ENCODE results near the gene TMEM132D.
"Not testable (repeated sequence)": the region's sequence is repeated elsewhere in the genome, so short reads cannot be mapped to it uniquely, and the experiment has no call there.

Gene TMEM132D

DNA sequence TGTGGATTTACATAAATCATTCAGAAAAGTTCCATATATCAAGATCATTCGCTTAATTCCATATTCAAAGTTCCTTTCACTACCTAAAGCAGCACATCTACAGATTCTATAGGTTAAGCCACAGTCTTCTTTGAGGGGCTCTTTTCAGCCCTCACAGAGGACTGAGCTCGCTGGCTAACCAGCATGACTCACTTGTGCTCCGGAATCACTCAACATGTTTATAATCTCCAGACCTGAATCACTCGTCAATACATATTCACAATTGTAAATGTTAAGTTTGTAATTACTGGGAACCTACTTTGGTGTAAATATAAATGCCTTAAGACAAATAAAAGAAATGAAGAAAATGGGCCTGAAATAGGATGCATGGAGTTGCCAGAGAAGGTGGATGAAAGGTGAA, 315.7 kb downstream of the TMEM132D start:
- DNase-seq (ENCODE audit: low spot score): no peak

DNA sequence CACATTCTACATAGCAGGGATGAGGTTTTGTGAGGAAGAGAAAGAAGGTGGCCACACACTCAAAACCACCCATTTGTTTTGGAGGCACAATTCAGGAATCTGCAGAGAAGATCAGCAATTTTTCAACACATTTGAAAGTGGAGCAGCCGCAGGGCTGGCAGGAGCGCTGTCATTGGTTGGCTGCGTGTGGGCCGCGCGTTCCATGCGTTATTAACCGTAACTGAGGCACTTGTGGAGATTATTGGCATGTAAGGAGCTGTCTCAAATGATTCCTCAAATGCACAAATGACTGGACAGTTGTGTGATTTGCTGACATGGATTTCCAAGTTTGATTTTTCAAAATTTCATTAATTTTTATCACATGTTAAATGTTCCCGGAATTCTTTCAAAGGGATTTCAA, 318.5 kb downstream of the TMEM132D start:
- no peak for DNase-seq (ENCODE audit: low spot score)

DNA sequence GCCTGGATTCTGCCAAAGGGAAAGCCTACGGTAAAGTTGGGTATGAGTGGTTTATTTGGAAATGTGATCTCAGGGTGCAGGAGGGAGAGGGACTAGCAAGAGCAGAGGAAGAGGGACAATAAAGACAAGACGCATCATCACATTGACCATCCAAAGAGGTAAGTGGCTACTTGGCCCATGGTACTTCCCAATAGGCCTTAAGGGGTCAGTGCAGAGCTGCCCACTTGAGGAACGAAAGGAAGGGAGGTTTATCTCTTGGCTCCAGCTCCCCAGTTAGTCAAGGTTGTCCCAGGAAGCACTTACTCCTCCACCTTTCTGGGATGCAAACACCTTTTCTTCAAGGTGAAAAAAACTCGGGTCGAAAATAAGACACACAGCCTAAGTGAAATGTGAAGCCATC, 323.9 kb downstream of the TMEM132D start:
- DNase-seq (ENCODE audit: low spot score): no peak

DNA sequence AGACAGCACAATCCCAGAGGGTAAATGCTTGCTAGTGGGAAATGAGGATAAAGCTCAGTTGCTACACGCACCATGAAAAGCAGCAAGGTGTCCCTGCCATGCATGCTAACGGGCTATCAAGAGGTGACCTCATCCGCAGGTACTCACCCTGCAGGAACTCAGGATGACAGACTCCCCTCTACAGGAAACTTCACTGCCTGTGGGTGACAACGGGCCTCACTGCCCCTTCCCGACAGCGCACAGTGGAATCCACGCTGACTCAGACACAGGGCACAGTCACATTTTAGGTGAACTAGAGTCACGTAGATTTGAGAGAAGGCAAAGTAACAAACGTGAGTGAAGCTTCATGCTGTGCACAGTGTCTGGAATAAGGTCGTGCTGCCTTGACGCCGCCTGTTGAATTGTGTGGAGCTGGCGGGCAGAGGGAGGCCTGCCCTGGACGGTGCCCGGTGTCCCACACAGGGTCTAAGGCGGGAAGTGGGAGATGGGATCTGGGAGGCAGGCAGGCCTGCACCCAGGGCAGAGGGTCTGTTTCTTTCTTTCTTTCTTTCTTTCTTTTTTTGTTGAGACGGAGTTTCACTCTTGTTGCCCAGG, 331.8 kb downstream of the TMEM132D start:
- no peak for DNase-seq (ENCODE audit: low spot score)

DNA sequence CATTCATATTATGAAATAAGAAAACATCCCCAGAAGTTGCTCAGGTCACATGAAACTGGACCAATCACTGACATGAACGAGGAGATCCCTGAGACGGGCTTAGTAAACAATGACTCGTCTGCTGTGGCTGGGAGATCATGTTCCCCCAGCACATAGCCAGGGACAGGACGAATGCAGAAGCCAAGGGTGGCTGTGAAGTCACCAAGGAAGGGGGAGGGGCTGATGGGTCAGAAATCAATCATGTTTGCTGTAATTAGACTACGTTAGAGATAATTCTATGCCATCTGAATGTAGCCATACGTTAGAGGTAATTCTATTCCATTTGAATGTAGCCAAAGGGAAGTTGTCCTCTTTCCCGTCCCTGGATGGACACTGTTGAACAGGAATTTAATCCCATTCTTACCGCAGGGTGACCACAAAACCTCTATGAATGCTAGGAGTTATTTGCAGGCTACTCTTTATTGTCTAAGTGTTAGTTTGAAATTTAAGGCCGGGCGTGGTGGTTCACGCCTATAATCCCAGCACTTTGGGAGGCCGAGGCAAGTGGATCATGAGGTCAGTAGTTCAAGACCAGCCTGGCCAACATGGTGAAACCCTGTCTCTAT, 332.9 kb downstream of the TMEM132D start:
- DNase-seq (ENCODE audit: low spot score): no peak

DNA sequence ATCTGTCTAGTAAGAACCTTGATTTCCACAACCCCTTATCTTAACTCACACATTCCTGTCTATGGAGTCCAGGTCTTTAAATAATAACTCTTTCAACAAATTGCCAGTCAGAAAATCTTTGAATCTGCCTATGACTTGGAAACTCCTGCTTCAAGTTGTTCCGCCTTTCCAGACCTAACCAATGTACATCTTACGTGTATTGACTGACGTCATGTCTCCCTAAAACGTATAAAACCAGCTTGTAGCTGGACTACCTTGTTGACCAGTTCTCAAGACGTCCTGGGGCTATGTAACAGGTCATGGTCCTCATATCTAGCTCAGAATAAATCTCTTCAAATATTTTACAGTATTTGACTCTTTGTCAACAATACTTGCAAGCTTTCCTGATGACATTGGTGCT, 337.0 kb downstream of the TMEM132D start:
- DNase-seq (ENCODE audit: low spot score): no peak

DNA sequence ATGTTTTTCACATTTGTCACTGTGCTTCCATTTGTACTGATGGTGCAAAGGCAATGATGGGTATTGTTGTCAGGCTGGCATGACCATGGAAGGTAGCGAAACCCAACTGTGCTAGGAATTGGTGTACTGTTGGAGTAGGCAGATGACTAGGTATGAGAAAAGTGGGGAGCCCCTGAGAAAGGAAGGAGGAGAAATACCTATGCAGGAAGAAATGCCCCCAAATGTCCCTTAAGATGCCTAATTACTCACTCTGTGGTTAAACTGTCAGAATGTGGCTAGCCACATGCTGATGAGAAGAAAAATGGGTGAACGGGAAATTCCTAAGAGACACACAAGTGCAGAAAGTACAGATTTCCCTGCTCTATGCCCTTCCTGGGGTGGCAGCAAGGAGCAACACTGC, 339.1 kb downstream of the TMEM132D start:
- DNase-seq (ENCODE audit: low spot score): no peak

DNA sequence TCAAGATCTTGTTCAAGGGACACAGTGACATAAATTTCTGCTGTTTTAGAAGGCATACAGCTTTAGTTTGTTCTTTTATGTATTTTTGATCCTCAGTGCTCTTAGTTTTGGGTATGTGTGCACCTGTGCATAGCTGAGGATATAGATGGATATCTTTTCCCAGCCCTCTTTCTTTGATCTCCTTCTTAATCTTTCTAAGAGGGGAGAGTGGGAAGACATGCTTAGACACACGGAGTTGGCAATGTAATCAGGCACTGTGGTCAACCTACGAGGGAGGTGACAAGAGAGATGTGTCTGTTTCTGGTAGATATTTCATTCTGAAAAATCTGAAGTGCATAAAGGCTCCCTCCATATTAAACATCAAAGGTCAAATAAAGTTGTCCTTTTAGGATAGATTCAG, 340.6 kb downstream of the TMEM132D start:
- no peak for DNase-seq (ENCODE audit: low spot score)

DNA sequence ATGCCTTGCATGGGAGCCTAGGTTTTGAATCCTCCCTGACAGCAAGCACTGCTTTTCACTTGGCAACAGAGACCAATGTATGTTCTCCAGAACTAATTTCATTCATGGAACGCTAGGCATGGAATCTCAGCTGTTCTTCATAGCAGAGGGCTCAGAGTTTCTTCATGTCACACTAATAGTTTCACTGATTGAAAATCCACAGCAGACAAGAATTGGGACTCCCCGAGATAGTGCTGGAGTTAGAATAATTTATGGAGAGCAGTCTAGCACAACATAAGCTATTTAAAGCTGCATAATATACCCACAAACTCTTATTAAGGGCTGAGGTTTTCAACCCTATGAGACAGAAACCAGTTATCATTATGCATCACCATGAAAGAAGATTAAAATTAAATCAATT, 342.5 kb downstream of the TMEM132D start:
- no peak for DNase-seq (ENCODE audit: low spot score)

DNA sequence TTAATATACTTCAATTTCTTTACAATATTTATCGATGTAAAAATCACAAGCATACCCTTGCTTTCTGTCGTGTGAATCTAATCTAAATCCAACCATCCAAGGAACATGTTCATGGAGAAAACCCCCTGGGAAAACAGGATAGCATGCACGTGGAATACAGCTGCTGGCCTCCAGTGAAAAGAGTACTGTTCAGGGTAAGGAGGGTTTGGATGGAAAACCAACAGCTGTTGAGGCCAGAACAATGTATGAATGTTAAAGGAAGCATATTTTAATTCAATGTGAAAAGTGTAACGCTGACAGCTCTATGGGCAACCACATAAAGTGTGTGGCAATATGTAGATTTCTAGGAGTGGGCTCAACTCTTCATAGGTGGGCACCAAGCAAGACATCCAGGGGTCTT, 344.0 kb downstream of the TMEM132D start:
- no peak for DNase-seq (ENCODE audit: low spot score)

DNA sequence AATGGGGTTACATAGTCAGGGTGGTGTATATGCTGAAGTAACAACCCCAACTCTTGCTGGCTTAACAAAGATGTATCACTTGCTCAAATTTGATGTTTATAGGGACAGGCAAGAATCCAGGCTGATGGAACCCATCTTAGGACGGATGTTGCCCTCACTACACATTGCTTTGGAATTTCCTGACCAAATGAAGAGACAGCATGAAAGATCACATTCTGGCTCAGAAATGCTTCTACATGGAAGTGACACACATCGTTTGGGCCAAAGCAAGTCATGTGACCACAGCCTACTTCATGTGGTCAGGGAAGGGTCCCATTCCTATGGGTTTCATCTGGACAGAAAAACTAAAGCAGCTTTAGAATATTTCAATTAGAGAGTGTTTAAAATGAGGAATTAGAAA, 345.8 kb downstream of the TMEM132D start:
- DNase-seq (ENCODE audit: low spot score): no peak

DNA sequence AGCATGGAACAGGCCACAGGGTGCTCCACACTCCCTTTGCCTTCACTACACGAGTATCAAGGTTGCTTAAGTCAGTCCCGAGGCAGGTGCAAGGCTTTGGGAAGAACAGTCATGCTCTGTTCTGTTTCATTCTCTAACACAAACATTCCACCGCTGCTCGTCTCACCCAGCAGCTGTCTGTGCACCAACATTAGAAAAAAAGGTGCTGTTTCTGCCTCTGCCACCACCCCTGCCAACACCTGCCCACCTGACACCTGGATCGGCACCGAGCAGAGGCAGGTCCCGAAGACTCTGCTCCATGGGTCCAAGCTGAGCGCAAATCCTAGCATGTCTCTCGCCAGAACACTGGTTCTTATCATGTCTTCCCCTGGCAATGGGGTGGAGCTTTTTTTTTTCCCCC, 347.7 kb downstream of the TMEM132D start:
- no peak for DNase-seq (ENCODE audit: low spot score)

DNA sequence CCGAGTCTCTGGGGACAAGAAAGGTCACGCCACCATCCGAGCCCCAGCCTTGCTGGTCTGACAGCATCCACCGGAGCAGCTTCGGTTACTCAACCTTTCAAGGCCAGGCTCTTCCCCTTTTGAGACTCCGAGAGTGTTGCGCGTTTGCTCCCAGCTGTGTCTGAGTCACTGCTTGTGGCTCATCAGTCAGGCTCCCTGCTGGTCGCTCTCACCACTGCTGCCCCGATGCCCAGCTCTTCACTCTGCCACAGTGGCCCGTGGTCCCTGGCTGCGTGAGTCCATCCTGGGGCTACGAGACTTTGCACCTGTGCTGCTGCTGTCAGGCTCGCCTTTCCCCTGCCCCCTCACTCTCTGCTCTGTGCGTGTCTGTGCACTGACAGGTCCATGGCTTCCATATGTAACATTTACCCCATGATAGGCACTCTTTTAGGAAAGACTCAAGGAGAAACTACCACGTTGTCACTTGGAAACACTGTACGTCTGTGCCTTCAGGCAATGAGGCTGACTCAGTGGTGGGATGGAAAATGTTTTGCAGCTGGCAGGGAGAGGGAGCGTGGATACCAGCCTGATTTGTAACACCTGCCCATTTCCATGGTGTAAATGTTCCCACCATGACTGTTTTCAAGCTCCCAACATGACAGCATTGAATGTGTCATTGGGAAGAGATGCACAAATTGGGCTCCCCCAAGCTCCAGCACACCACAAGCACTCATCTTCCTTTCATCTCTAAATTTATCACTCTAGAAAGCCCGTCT, 350.7 kb downstream of the TMEM132D start:
- DNase-seq (ENCODE audit: low spot score): no peak

DNA sequence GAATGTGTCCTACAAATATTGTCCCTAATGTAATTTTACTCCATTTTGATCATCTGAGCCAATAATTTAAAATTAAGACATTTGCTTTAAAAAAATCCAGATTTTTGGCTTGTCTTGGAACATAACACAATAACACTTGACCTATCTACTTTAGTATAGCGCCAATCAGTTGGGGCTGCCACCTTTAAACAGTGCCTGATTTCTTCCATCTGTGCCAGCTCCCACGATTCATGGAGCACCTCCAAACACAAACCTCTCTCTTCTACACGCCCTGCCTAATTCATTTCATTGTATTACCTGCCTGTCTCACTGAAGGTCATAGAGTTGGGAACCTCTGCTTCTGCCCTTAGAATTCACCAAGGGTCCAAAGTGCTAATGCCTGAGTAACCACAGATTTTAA, 352.4 kb downstream of the TMEM132D start:
- no peak for DNase-seq (ENCODE audit: low spot score)

DNA sequence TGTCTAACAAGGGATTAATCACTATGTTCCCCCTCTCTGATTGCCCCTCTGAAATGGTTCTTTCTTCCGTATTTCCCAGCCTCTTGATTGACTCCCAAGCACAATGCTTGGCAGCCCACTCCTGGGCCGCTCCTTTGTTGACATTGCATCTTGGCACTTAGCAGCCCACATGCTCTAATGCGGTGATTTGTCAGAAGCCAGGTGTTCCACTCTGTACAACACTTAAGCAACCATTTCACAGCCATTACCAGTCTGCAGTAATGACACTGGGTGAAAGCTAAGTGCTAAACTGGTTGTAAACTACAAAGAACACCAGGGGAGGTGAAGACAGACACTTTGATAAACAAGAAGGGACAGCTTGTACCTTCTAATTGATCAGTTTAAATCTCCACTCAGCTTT, 353.5 kb downstream of the TMEM132D start:
- DNase-seq (ENCODE audit: low spot score): no peak

DNA sequence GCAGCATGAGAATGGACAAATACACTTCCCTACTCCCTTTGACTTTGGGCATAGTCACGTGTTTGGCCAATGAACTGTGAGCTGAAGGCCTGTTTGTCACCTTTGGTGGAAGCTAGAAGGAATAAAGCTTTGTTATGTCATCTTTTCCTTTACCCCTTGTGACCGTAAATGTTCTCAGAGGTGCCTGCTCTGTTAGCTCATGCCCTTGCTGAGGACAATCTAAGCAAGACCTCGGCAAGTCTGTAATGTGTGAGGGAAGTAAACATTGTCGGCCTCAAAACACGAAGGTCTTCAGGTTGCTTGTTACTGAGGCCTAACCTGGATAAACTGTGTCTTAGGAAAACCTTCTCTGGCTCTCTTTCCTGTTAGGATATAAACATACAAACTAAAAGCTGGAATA, 354.2 kb downstream of the TMEM132D start:
- DNase-seq (ENCODE audit: low spot score): no peak

DNA sequence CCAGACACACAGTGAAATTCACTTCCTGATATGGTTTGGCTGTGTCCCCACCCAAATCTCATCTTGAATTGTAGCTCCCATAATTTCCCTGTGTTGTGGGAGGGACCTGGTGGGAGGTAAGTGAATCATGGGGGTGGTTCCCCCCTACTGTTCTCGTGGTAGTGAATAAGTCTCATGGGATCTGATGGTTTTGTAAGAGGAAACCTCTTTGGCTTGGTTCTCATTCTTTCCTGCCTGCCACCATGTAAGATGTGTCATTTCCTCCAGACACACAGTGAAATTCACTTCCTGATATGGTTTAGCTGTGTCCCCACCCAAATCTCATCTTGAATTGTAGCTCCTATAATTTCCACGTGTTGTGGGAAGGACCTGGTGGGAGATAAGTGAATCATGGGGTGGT, 354.8 kb downstream of the TMEM132D start:
- not testable (repeated sequence) for DNase-seq (ENCODE audit: low spot score)

DNA sequence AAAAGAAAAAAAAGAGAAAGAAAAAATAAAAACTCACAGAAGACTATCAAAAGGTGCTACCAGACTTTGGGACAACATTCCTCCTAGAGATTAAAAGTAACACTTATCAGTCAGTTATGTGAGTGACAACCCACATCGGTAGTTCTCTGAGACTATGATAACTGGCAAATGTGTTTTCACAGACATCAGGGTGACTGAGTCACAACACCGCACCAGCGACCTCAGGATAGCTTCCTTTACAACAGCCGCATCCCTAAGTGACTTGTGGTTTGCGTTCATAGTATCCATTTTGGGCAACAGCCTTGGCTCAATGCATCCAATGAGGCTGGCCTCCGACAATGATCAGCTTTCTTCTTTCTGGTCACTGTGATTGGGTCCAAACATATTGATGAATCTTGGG, 359.1 kb downstream of the TMEM132D start:
- no peak for DNase-seq (ENCODE audit: low spot score)

DNA sequence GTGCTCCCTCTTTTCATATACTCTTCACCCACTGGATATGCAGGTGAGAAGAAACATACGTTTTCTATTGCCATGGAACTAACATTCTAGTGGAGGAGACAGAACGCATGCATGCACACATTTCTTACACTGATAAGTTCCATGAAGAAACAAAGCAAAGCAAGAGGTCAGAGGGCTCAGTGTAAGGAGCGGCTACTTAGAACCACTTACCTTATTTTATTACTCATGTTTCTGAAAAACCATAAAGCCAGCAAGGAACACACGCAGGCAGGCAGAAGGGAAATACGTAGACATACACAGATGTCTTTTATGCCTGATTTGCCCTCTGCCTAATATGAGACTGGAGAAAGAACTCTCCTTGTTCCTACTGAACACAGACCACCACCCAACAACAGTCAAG, 362.9 kb downstream of the TMEM132D start:
- no peak for DNase-seq (ENCODE audit: low spot score)

DNA sequence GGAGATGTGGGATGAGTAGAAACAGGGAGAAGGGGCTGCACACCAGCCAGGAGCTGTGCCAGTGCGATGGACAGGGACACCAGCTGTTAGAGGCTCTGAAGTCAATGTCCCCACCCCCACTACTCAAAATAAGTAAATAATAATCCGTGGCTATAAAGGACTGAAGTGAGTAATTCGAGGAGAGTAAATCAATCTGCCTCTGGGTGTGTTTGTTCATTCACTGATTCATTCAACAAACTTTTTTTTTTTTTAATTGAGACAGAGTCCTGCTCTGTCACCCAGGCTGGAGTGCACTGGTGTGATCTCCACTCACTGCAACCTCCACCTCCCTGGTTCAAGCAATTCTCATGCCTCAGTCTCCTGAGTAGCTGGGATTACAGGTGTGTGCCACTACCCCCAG, 363.6 kb downstream of the TMEM132D start:
- no peak for DNase-seq (ENCODE audit: low spot score)

DNA sequence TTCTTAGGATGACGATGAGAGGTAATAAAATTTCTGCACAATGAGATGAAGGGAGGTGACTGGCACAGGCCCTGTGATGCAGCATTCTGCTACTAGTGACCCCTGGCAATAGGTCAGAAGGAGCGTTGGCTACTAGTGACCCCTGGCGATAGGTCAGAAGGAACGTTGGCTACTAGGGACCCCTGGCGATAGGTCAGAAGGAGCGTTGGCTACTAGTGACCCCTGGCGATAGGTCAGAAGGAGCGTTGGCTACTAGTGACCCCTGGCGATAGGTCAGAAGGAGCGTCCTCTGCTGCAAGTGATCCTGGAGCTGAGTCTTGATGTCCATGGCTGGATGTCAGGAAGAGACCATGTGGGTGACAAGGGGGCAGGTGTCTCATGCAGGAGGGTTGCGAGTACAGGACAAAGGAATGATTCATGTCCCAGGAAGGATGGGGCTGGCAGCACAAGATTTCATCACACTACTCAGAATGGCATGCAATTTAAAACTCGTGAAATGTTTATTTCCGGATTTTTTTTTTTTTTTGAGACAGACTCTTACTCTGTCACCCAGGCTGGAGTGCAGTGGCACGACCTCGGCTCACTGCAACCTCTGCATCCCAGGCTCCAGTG, 365.0 kb downstream of the TMEM132D start:
- not testable (repeated sequence) for DNase-seq (ENCODE audit: low spot score)

DNA sequence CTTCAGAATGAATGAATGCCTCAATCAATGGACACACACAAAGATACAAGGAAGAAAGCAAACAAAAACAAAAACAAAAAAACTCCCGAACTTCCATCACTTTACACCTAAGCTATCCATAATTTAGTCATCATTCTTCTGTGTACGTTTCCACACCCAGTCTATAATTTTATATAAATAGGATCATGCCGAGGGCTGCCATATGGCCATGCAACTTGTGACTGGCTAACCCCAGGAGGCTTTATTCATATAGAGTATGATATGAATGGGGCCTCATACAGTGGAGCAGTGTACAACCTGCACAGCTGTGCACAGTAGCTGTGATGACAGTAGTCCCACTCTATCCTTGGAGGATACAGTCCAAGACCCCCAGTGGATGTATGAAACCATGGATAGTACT, 365.7 kb downstream of the TMEM132D start:
- DNase-seq (ENCODE audit: low spot score): no peak
